Calu3 (cell line): Measurements from ENCODE around the gene HSPA1L. TPM values are rescaled to one million over a fixed set of nuclear protein-coding genes. Genes with fewer than 3 reads are reported as not detected.

ENCODE experiments used
- BruUV-seq: library from RNA; stranded (reverse); fragments of 400-500 nt; replicated peaks from 2 replicates; lab custom pipeline; 2021; lab: Mats Ljungman, UMichigan
- CTCF ChIA-PET: fragments of 300-600 bp; sonication (Branson Sonifier 250); formaldehyde crosslinking; loops from one replicate; lab custom pipeline; 2022; ENCODE audit warnings: antibody characterized with exemption; lab: Charles Lee
- DNase-seq: peaks from one replicate; pipeline ENCODE4 v3.0.0; 2022
- H3K27ac Mint-ChIP-seq: one replicate; pipeline ENCODE4 v1.8.0; 2022; ENCODE audit warnings: mixed read lengths; ENCODE audit not compliant: unreplicated experiment
- H3K27me3 Mint-ChIP-seq: one replicate; pipeline ENCODE4 v1.8.0; 2022; ENCODE audit warnings: mixed read lengths; ENCODE audit not compliant: unreplicated experiment
- H3K36me3 Mint-ChIP-seq: one replicate; pipeline ENCODE4 v1.8.0; 2022; ENCODE audit warnings: mild to moderate bottlenecking, moderate library complexity, mixed read lengths; ENCODE audit not compliant: insufficient read depth, unreplicated experiment
- H3K4me1 Mint-ChIP-seq: one replicate; pipeline ENCODE4 v1.8.0; 2022; ENCODE audit warnings: mild to moderate bottlenecking, low read depth, mixed read lengths; ENCODE audit not compliant: unreplicated experiment
- H3K4me3 Mint-ChIP-seq: one replicate; pipeline ENCODE4 v1.8.0; 2022; ENCODE audit warnings: mild to moderate bottlenecking, low read depth, moderate library complexity, mixed read lengths; ENCODE audit not compliant: unreplicated experiment
- H3K9me3 Mint-ChIP-seq: one replicate; pipeline ENCODE4 v1.8.0; 2022; ENCODE audit warnings: low read depth, mixed read lengths; ENCODE audit not compliant: unreplicated experiment
- CTCF ChIP-seq: fragments of 200-600 bp; IDR thresholded peaks from one replicate; pipeline ENCODE4 v1.8.0; 2022; ENCODE audit warnings: antibody characterized with exemption; ENCODE audit not compliant: unreplicated experiment
- intact Hi-C: fragments of 100-400 bp; cut with micrococcal nuclease; formaldehyde crosslinking; loops from one replicate; pipeline ENCODE4 v1.10.0; 2022; ENCODE audit not compliant: unreplicated experiment
- total RNA-seq: library from RNA; stranded (reverse); gene quantifications from 2 replicates; pipeline ENCODE4 v1.2.3, GENCODE V29; 2022

Gene HSPA1L
- total RNA-seq, 1 experiment from 2014 or later: 4.2 TPM

GRCh38 chr6:31862344-31863235 is 47.5 kb upstream of the HSPA1L start, which contains the start of gene NEU1:
Gene NEU1, minus strand, starts transcription at chr6:31862821. Its CDS starts 45 bp downstream, at chr6:31862776.
- peaks cover 65% of the 10 kb centered on the region for H3K36me3 Mint-ChIP-seq
- intact Hi-C loops: loop anchor here (5.0 kb wide), 1 partner anchor 85 kb away; the partner anchor contains the start of gene VWA7
- no peaks in the 10 kb centered on the region for H3K9me3 Mint-ChIP-seq
- H3K4me1 Mint-ChIP-seq: peaks cover 19% of the 10 kb centered on the region
- peak within 1 kb of the TSS; percentile 85 for H3K4me3 Mint-ChIP-seq
- BruUV-seq: no TSS peak
- TF ChIP-seq CTCF: no peak
- peak within 1 kb of the TSS; percentile 96 for H3K27ac Mint-ChIP-seq
- H3K27me3 Mint-ChIP-seq: peaks cover 9% of the 10 kb centered on the region
- CTCF ChIA-PET: interaction anchor here (0.5 to 1.3 kb wide), 18 partner anchors 10 to 315 kb away, joined by 3 to 9 read pairs (median 4); partner anchors contain the start of genes ABHD16A, CFB, HSPA1L and LY6G5C
- peak; percentile 100 for DNase-seq

- DNase-seq: no peak
- BruUV-seq: no TSS peak
- H3K9me3 Mint-ChIP-seq: no peaks in the 10 kb centered on the region
- peaks cover 65% of the 10 kb centered on the region for H3K36me3 Mint-ChIP-seq
- peak overlapping the region; percentile 96 for H3K27ac Mint-ChIP-seq
- no peak for TF ChIP-seq CTCF
- peaks cover 9% of the 10 kb centered on the region for H3K27me3 Mint-ChIP-seq
- peaks cover 19% of the 10 kb centered on the region for H3K4me1 Mint-ChIP-seq
- H3K4me3 Mint-ChIP-seq: peak overlapping the region; percentile 85
- intact Hi-C loops: loop anchor here (5.0 kb wide), 1 partner anchor 85 kb away; the partner anchor contains the start of gene VWA7
- CTCF ChIA-PET: interaction anchor here (1.0 kb wide), 1 partner anchor 23 kb away, joined by 4 read pairs; no protein-coding TSS in a partner anchor
These were observed 46.8 kb upstream of the HSPA1L start for GRCh38 chr6:31861919-31862343.

- peaks cover 64% of the 10 kb centered on the region for H3K36me3 Mint-ChIP-seq
- intact Hi-C loops: loop anchor here (5.0 kb wide), 1 partner anchor 84 kb away; the partner anchor contains the start of gene VWA7
- no peak overlapping the region for H3K27ac Mint-ChIP-seq
- peaks cover 9% of the 10 kb centered on the region for H3K27me3 Mint-ChIP-seq
- H3K4me1 Mint-ChIP-seq: peaks cover 19% of the 10 kb centered on the region
- H3K9me3 Mint-ChIP-seq: no peaks in the 10 kb centered on the region
- CTCF ChIA-PET: no interaction called here
- TF ChIP-seq CTCF: no peak
- BruUV-seq: no TSS peak
- no peak for DNase-seq
- no peak overlapping the region for H3K4me3 Mint-ChIP-seq
These were observed 46.1 kb upstream of the HSPA1L start for GRCh38 chr6:31861150-31861549.

- peaks cover 9% of the 10 kb centered on the region for H3K27me3 Mint-ChIP-seq
- no peak overlapping the region for H3K27ac Mint-ChIP-seq
- no peak overlapping the region for H3K4me3 Mint-ChIP-seq
- CTCF ChIA-PET: interaction anchor here (0.6 kb wide), 1 partner anchor 14 kb away, joined by 5 read pairs; no protein-coding TSS in a partner anchor
- DNase-seq: no peak
- intact Hi-C loops: loop anchor here (5.0 kb wide), 1 partner anchor 83 kb away; the partner anchor contains the start of gene VWA7
- no peaks in the 10 kb centered on the region for H3K9me3 Mint-ChIP-seq
- no TSS peak for BruUV-seq
- peaks cover 56% of the 10 kb centered on the region for H3K36me3 Mint-ChIP-seq
- no peak for TF ChIP-seq CTCF
- peaks cover 19% of the 10 kb centered on the region for H3K4me1 Mint-ChIP-seq
These were observed 45.3 kb upstream of the HSPA1L start for GRCh38 chr6:31860349-31860748.
